Tibial nerve (tissue), 4 donors: ENCODE measurements around the gene PCDHGB6.

Experiments
- EP300 ChIP-seq, 2 donors: sonication (generic); formaldehyde crosslinking; IDR thresholded peaks; one replicate each; pipeline ENCODE4 v1.6.1; 2017; ENCODE audit warnings: antibody characterized with exemption in 2 of 2, mild to moderate bottlenecking in 1 of 2
- TF ChIP-seq, protein P1 (sequence below), 5 experiments: fragments of 200-600 bp in 3 of 5; fragments of 450-650 bp in 2 of 5; sonication (generic) in 3 of 5; IDR thresholded peaks; one replicate each; pipeline ENCODE4 v1.5.1; 2016 to 2019; ENCODE audit warnings: antibody characterized with exemption in 5 of 5, mild to moderate bottlenecking in 3 of 5, moderate library complexity in 2 of 5

DNA sequence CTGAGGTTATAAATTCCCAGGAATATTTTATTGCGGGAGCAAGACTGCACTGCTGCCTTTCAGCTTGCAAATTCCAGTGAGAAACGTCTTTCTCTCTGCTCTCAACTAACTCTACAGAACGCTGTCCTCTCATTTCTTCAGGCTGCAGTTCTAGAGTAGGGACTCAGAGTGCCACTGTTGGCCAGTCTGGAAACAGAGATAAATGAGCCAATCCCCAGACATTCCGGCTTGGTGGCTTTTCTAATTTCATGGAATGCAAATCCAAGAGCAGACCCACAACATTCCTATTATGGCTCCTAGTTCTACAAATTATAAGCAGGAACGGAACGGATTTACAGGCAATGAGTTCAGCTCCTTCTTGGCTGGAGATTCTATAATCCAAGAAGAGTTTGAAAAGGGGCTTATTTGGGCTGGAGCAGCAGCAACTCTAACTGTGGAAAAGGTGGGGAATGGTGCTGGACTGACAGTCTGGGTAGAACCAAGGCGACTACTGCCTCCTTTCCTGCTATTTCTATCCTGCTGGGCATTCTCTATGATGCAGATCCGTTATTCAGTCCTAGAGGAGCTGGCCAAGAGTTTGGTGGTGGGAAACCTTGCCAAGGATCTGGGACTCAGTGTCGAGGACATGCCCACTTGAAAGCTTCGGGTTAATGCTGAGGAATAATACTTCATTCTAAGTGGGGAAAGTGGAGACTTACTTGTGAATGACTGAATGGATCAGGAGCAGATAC is 31.8 kb downstream of the PCDHGB6 start:
- no peak for TF ChIP-seq EP300 (IDR thresholded peaks at IDR 0.05)
- TF ChIP-seq, protein P1, sequence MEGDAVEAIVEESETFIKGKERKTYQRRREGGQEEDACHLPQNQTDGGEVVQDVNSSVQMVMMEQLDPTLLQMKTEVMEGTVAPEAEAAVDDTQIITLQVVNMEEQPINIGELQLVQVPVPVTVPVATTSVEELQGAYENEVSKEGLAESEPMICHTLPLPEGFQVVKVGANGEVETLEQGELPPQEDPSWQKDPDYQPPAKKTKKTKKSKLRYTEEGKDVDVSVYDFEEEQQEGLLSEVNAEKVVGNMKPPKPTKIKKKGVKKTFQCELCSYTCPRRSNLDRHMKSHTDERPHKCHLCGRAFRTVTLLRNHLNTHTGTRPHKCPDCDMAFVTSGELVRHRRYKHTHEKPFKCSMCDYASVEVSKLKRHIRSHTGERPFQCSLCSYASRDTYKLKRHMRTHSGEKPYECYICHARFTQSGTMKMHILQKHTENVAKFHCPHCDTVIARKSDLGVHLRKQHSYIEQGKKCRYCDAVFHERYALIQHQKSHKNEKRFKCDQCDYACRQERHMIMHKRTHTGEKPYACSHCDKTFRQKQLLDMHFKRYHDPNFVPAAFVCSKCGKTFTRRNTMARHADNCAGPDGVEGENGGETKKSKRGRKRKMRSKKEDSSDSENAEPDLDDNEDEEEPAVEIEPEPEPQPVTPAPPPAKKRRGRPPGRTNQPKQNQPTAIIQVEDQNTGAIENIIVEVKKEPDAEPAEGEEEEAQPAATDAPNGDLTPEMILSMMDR (IDR thresholded peaks at IDR 0.05) = no peak
